WI38 (cell line): Measurements from ENCODE around the gene KRTCAP2.
"Not testable (repeated sequence)": the region's sequence is repeated elsewhere in the genome, so short reads cannot be mapped to it uniquely, and the experiment has no call there.

Experiments
- H3K4me3 ChIP-seq: 2 replicates; pipeline ENCODE4 v1.5.1; 2011; ENCODE audit warnings: low read depth, mild to moderate bottlenecking, control low read depth, low read length
- CTCF ChIP-seq: IDR thresholded peaks from 2 replicates; pipeline ENCODE4 v1.5.1; 2012; ENCODE audit warnings: low read depth, mild to moderate bottlenecking, control low read depth, low read length

Gene KRTCAP2

DNA sequence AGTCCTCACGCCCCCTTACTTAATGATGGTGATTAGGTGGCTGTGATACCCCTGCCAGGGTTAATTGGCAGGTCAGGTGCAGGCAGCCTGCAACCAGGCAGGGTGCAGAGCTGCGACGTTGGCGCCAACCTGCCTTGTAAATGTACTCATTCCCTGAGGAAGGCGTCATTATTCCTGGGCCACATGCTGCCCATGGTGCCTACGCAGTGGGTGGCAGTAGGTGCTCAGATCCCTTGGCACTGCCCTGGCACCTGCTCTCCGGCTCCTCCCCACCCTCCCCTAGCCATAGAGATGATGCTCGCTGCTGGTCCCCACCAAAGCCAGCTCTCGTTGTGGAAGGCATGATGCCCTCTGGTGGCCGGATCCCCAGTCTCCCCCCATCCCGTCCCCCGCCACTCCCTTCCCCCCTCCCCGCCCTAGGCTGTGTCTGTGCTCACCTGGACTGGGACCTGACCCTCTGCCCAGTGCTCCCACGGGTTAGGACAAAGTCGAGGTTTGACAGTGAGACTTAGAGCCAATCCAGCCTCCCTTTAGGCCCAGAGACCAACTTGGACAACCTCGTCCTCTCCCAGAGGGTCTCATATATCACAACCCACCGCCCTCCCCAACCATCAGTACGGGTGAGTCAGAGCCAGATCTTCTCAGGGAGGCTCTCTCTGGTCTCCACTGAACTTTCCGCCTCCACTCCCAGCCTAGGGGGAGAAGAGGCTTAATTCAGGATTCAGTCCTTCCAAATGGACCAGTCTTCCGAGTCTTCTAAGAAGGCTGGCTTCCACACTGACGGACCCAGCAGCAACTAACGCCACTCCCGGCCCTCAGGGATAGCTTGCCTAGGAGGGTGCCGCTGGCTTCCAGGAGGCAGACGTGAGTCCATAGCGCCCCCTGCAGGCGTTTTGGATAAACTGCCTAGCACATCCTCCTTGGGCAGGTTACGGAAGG lies 5.7 kb downstream of the KRTCAP2 start:
- peak; percentile 90 for TF ChIP-seq CTCF
- no peak overlapping the region for H3K4me3 ChIP-seq

DNA sequence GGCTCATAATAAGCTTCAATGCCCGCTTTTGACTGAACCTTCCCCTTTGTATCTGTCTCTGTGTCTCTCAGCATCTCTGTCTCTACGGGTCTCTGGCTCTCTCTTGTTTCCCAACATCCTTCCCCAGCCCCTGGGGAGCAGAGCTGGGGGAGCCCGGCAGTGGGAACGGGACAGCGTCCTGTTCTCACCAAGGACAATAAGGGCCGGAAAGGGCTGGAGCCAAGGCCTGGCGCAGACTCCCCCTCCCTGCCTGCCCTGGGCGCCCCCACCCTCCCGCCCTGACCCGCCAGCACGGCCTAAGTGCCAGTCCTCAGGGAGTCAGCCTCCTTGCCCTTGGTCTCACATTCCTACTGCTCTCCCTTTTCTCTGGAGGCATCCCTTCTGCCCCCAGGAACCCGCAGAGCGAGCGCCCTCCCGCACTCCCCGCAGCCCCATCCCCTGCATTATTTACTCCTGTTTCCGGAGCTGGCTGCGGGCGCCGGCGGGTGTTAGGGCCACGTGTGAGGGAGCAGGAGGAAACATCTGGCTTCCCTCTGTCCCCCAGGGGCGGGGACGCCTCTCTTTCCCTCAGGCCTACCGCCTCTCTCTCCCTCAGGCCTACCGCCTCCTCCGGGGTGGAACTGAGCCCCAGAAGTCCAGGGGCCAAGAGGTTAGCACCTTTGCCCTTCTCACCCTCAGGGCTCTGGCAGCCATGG lies 6.5 kb downstream of the KRTCAP2 start:
- TF ChIP-seq CTCF: no peak
- H3K4me3 ChIP-seq: no peak overlapping the region

GRCh38 chr1:155166051-155166470 lies 7.0 kb downstream of the KRTCAP2 start:
- no peak for TF ChIP-seq CTCF
- no peak overlapping the region for H3K4me3 ChIP-seq

GRCh38 chr1:155164625-155165024 lies 8.5 kb downstream of the KRTCAP2 start:
- H3K4me3 ChIP-seq: not testable (repeated sequence)

DNA sequence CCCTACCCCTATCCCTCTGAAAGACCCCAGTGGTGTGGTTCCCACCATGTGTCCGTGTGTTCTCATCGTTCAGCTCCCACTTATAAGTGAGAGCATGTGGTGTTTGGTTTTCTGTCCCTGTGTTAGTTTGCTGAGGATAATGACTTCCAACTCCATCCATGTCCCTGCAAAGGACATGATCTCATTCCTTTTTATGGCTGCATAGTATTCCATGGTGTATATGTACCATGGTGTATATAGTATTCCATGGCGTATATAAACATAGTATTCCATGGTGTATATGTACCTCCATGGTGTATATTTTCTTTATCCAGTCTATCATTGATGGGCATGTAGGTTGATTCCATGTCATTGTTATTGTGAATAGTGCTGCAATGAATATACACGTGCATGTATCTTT lies 9.3 kb downstream of the KRTCAP2 start:
- not testable (repeated sequence) for H3K4me3 ChIP-seq

DNA sequence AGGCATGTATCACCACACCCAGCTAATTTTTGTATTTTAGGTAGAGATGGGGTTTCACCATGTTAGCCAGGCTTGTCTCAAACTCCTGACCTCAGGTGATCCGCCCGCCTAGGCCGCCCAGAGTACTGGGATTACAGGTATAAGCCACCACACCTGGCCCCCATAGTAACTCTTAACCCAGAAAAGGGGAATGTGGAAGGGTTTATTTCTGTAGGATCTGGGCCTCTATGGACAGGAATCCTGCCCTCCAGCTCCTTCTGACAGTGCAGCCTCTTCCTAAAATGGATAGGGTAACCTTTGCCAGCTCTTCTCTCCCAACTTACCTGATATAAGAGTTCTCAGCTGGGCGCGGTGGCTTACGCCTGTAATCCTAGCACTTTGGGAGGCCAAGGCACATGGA lies 10.5 kb downstream of the KRTCAP2 start:
- H3K4me3 ChIP-seq: not testable (repeated sequence)

DNA sequence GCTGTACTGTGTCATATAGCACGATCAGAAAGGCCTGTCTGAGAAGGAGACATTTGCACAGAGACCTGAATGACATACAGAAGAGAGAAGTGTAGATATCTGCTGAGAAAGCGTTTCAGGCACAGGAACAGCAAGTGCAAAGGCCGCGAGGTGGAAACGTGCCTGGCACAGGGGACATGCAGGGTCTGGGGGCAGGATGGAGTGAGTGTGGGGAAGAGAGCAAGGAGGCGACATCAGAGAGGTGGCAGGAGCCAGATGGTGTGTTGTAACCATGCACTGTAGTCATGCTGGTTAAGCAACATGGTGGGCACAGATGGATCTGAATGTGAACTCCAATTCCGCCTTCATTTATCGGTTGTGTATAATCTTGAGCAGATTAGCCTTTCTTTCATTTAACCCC lies 13.0 kb downstream of the KRTCAP2 start:
- H3K4me3 ChIP-seq: no peak overlapping the region
- TF ChIP-seq CTCF: no peak

DNA sequence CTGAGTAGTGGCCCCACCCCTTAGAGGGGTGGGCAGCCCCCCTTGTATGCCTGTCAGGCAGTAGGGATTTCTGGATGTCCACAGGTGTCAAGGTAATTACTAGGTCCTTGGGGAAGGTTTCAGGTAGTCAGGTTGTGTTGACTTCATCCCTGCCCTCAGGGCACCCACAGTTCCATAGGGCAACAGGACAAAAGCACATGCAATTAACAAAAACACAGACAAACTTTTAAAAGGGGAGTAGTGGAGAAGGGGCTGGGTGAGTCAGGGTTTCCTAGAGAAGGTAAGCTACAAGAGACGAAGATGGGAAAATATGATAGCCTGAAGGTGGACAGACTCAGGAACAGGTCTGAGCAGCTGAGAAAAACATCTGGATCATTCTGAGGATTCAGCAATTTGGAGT lies 14.1 kb downstream of the KRTCAP2 start:
- H3K4me3 ChIP-seq: no peak overlapping the region
- no peak for TF ChIP-seq CTCF

DNA sequence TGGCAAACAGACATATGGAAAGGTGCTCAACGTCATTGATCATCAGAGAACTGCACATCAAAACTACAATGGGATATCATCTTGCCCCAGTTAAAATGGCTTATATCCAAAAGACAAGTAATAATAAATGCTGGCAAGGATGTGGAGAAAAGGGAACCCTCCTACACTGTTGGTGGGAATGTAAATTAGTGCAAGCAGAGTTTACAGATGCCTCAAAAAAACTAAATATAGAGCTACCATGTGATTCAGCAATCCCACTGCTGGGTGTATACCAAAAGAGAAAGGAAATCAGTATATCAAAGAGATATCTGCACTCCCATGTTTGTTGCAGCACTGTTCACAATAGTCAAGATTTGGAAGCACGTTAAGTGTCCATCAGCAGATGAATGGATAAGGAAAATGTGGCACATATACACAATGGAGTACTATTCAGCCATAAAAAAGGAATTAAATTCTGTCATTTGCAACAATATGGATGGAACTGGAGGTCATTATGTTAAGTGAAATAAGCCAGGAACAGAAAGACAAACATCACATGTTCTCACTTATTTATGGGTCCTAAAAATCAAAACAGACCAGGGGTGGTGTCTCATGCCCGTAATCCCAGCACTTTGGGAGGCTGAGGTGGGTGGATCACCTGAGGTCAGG lies 17.0 kb downstream of the KRTCAP2 start:
- H3K4me3 ChIP-seq: not testable (repeated sequence)
